H9 (cell line): Measurements from ENCODE around the gene DOCK9. TPM values are rescaled to one million over a fixed set of nuclear protein-coding genes. Genes with fewer than 3 reads are reported as not detected.

ENCODE experiments used
- DNase-seq: peaks from one replicate; pipeline ENCODE4 v3.0.0-alpha.2; 2017
- H2AFZ ChIP-seq: one replicate; pipeline ENCODE4 v1.6.1; 2013; ENCODE audit warnings: mild to moderate bottlenecking, low read length, control low read depth, moderate library complexity
- H2AK5ac ChIP-seq: 2 replicates; pipeline ENCODE4 v1.6.1; 2013; ENCODE audit warnings: low read length, control low read depth, mixed read lengths; ENCODE audit not compliant: insufficient read length
- H2BK120ac ChIP-seq: one replicate; pipeline ENCODE4 v1.6.1; 2013; ENCODE audit warnings: low read depth, mild to moderate bottlenecking, low read length, control low read depth, inconsistent platforms; ENCODE audit not compliant: poor library complexity, severe bottlenecking
- H2BK12ac ChIP-seq: 2 replicates; pipeline ENCODE4 v1.6.1; 2013; ENCODE audit warnings: low read length, control low read depth, mixed read lengths, low read depth; ENCODE audit not compliant: insufficient read length
- H2BK15ac ChIP-seq: 2 replicates; pipeline ENCODE4 v1.6.1; 2013; ENCODE audit warnings: low read depth, low read length, control low read depth
- H2BK20ac ChIP-seq: one replicate; pipeline ENCODE4 v1.6.1; 2013; ENCODE audit warnings: low read depth, mild to moderate bottlenecking, low read length, control low read depth, inconsistent platforms; ENCODE audit not compliant: poor library complexity, severe bottlenecking
- H2BK5ac ChIP-seq: 2 replicates; pipeline ENCODE4 v1.6.1; 2013; ENCODE audit warnings: low read length, control low read depth, mixed read lengths; ENCODE audit not compliant: insufficient read length
- H3K14ac ChIP-seq: 2 replicates; pipeline ENCODE4 v1.6.1; 2013; ENCODE audit warnings: low read length, control low read depth; ENCODE audit not compliant: insufficient read depth
- H3K18ac ChIP-seq: 2 replicates; pipeline ENCODE4 v1.6.1; 2013; ENCODE audit warnings: low read depth, mild to moderate bottlenecking, mixed read lengths, low read length, control low read depth; ENCODE audit not compliant: insufficient read length
- H3K23ac ChIP-seq: 2 replicates; pipeline ENCODE4 v1.6.1; 2013; ENCODE audit warnings: low read length, control low read depth, mixed read lengths, low read depth; ENCODE audit not compliant: insufficient read length
- H3K23me2 ChIP-seq: 2 replicates; pipeline ENCODE4 v1.6.1; 2013; ENCODE audit warnings: low read depth, mild to moderate bottlenecking, mixed read lengths, low read length, control low read depth; ENCODE audit not compliant: insufficient read length, poor library complexity, severe bottlenecking
- H3K27ac ChIP-seq: 2 replicates; pipeline ENCODE4 v1.5.1; 2013; ENCODE audit warnings: low read length, control low read depth, mixed read lengths, low read depth; ENCODE audit not compliant: insufficient read length
- H3K27me3 ChIP-seq: 2 replicates; pipeline ENCODE4 v1.6.1; 2013; ENCODE audit warnings: low read length, control low read depth, inconsistent platforms; ENCODE audit not compliant: insufficient read depth
- H3K4ac ChIP-seq: 2 replicates; pipeline ENCODE4 v1.6.1; 2013; ENCODE audit warnings: low read depth, mild to moderate bottlenecking, control low read depth, inconsistent platforms, low read length, moderate library complexity
- H3K4me1 ChIP-seq: 2 replicates; pipeline ENCODE4 v1.6.1; 2013; ENCODE audit warnings: low read length, control low read depth, inconsistent platforms; ENCODE audit not compliant: insufficient read depth
- H3K4me2 ChIP-seq: 2 replicates; pipeline ENCODE4 v1.6.1; 2013; ENCODE audit warnings: low read length, control low read depth, mixed read lengths; ENCODE audit not compliant: insufficient read length, insufficient read depth
- H3K56ac ChIP-seq: 2 replicates; pipeline ENCODE4 v1.6.1; 2013; ENCODE audit warnings: low read depth, mild to moderate bottlenecking, mixed read lengths, low read length, control low read depth; ENCODE audit not compliant: insufficient read length
- H3K79me1 ChIP-seq: 2 replicates; pipeline ENCODE4 v1.6.1; 2013; ENCODE audit warnings: low read depth, mild to moderate bottlenecking, moderate library complexity, low read length, control low read depth, inconsistent platforms; ENCODE audit not compliant: insufficient read depth, poor library complexity, severe bottlenecking
- H3K79me2 ChIP-seq: 2 replicates; pipeline ENCODE4 v1.6.1; 2013; ENCODE audit warnings: low read length, control low read depth, inconsistent platforms; ENCODE audit not compliant: insufficient read depth
- H3K9ac ChIP-seq: 2 replicates; pipeline ENCODE4 v1.6.1; 2013; ENCODE audit warnings: low read length, control low read depth, mixed read lengths; ENCODE audit not compliant: insufficient read length; ENCODE audit errors: extremely low read depth
- H3K9me3 ChIP-seq: one replicate; pipeline ENCODE4 v1.6.1; 2013; ENCODE audit warnings: low read depth, low read length, inconsistent platforms; ENCODE audit not compliant: control insufficient read depth
- H3T11ph ChIP-seq: one replicate; pipeline ENCODE4 v1.6.1; 2013; ENCODE audit warnings: mild to moderate bottlenecking, low read length, control low read depth, inconsistent platforms
- H4K20me1 ChIP-seq: one replicate; pipeline ENCODE4 v1.6.1; 2013; ENCODE audit not compliant: control insufficient read depth, insufficient read length, insufficient read depth
- H4K5ac ChIP-seq: 2 replicates; pipeline ENCODE4 v1.6.1; 2013; ENCODE audit warnings: low read depth, mild to moderate bottlenecking, mixed read lengths, low read length, control low read depth; ENCODE audit not compliant: insufficient read length
- H4K8ac ChIP-seq: replicated peaks from 2 replicates; pipeline ENCODE4 v1.6.1; 2013; ENCODE audit warnings: low read length, control low read depth, mixed read lengths, low read depth; ENCODE audit not compliant: insufficient read length
- H4K91ac ChIP-seq: 2 replicates; pipeline ENCODE4 v1.6.1; 2013; ENCODE audit warnings: low read depth, mild to moderate bottlenecking, moderate library complexity, mixed read lengths, low read length, control low read depth; ENCODE audit not compliant: insufficient read length
- H3K27ac Mint-ChIP-seq, 3 experiments: 2 replicates in 2 of 3; 3 replicates in 1 of 3; pipeline ENCODE4 v1.8.0; 2020 to 2021; ENCODE audit warnings: mixed read lengths in 3 of 3, mild to moderate bottlenecking in 1 of 3, moderate library complexity in 1 of 3
- H3K27me3 Mint-ChIP-seq: 2 replicates; pipeline ENCODE4 v1.8.0; 2021; ENCODE audit warnings: low read depth, mild to moderate bottlenecking, moderate library complexity, mixed read lengths
- H3K36me3 Mint-ChIP-seq, 3 experiments: 2 replicates in 2 of 3; 3 replicates in 1 of 3; pipeline ENCODE4 v1.8.0; 2020 to 2021; ENCODE audit warnings: low read depth in 3 of 3, mixed read lengths in 3 of 3; ENCODE audit not compliant: insufficient read depth in 1 of 3
- H3K4me1 Mint-ChIP-seq, 2 experiments: 2 replicates each; pipeline ENCODE4 v1.8.0; 2020; ENCODE audit warnings: mixed read lengths in 2 of 2
- H3K4me3 Mint-ChIP-seq, 2 experiments: 2 replicates in 1 of 2; 3 replicates in 1 of 2; pipeline ENCODE4 v1.8.0; 2020 to 2021; ENCODE audit warnings: mild to moderate bottlenecking in 2 of 2, mixed read lengths in 2 of 2, moderate library complexity in 1 of 2
- H3K9me3 Mint-ChIP-seq, 2 experiments: 2 replicates in 1 of 2; 3 replicates in 1 of 2; pipeline ENCODE4 v1.8.0; 2020; ENCODE audit warnings: mild to moderate bottlenecking in 2 of 2, mixed read lengths in 2 of 2, moderate library complexity in 1 of 2
- CTCF ChIP-seq: fragments of 200-600 bp; sonication (generic); conservative IDR thresholded peaks from 3 replicates; pipeline ENCODE4 v1.8.0; 2021; ENCODE audit warnings: antibody characterized with exemption, mild to moderate bottlenecking
- WGBS: extraction: QIAGEN DNeasy Blood & Tissue Kit; methylation state at CpG from one replicate; pipeline ENCODE4 v1.1.7; 2013; ENCODE audit warnings: missing lambda C conversion rate, low lambda C conversion rate, mixed read lengths; ENCODE audit not compliant: insufficient read length; ENCODE audit errors: extremely low coverage; 5-methylcytosine and 5-hydroxymethylcytosine counted together
- total RNA-seq: library from RNA; stranded (reverse); gene quantifications from 2 replicates; pipeline ENCODE4 v1.2.1, GENCODE V29; 2021

DOCK9 gene
- total RNA-seq, 1 experiment from 2014 or later = 23.0 TPM

DNA sequence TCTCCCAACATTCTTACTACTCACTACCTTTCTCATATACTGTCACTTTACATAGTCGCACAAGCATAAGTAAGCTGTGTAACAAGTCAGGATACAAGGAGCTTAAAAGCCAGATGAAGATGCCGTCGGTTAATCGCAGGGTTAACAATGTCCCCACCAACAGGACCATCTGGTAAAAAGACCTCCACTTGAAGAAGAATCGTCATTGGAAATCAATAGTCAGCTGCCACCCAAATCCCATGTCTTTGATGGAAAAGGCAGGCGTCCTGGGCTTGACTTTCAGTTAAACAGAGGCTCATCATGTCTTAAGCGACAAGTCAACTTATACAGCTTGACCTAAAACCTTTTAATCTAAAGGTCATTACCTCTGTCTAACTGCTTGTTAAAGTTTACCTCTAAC, 27.2 kb downstream of the DOCK9 start:
- peaks cover 21 to 22% of the 10 kb centered on the region in 2 experiments for H3K4me1 Mint-ChIP-seq

More for the DNA sequence above, 27.2 kb downstream of the DOCK9 start:
- H3T11ph ChIP-seq = no peak overlapping the region
- no peaks in the 10 kb centered on the region for H4K20me1 ChIP-seq
- H2BK20ac ChIP-seq = no peak overlapping the region
- no peak overlapping the region for H3K9ac ChIP-seq
- no peaks in the 10 kb centered on the region for H3K79me2 ChIP-seq
- H2AK5ac ChIP-seq = no peak overlapping the region
- H3K27ac ChIP-seq = no peak overlapping the region
- no peak overlapping the region for H2BK5ac ChIP-seq
- H3K9me3 ChIP-seq = no peaks in the 10 kb centered on the region
- H3K4me1 ChIP-seq = no peaks in the 10 kb centered on the region; the same call in 1 of the 2 replicates
- H3K27me3 Mint-ChIP-seq = no peaks in the 10 kb centered on the region
- H3K18ac ChIP-seq = no peak overlapping the region
- no peak overlapping the region for H3K4ac ChIP-seq
- H3K36me3 Mint-ChIP-seq = peaks cover 0 to 2% (median 0%) of the 10 kb centered on the region in 3 experiments; a peak in 1 of 7 replicates
- no peak overlapping the region for H3K4me2 ChIP-seq
- no peak overlapping the region for H4K5ac ChIP-seq
- no peak overlapping the region for H4K91ac ChIP-seq
- H2AFZ ChIP-seq = no peak overlapping the region
- TF ChIP-seq CTCF = no peak
- no peak overlapping the region for H3K27ac Mint-ChIP-seq
- H3K27me3 ChIP-seq = no peaks in the 10 kb centered on the region
- H2BK120ac ChIP-seq = no peak overlapping the region
- no peak for DNase-seq
- no peak overlapping the region for H3K56ac ChIP-seq
- no peak overlapping the region for H3K4me3 Mint-ChIP-seq
- H3K14ac ChIP-seq = no peak overlapping the region
- H4K8ac ChIP-seq = no peak overlapping the region
- H2BK15ac ChIP-seq = no peak overlapping the region
- H3K23ac ChIP-seq = no peak overlapping the region
- H3K79me1 ChIP-seq = no peaks in the 10 kb centered on the region
- no peaks in the 10 kb centered on the region for H3K9me3 Mint-ChIP-seq
- WGBS = no CpG with 5 or more reads among the region's 7 CpGs
- H3K23me2 ChIP-seq = no peaks in the 10 kb centered on the region
- no peak overlapping the region for H2BK12ac ChIP-seq
